Measurements from ENCODE around the gene RIOK3.
A peak's percentile ranks its signal among the peaks of the same experiment; 100 is the strongest.
"Not testable (repeated sequence)": the region's sequence is repeated elsewhere in the genome, so short reads cannot be mapped to it uniquely, and the experiment has no call there.

The RIOK3 gene

DNA sequence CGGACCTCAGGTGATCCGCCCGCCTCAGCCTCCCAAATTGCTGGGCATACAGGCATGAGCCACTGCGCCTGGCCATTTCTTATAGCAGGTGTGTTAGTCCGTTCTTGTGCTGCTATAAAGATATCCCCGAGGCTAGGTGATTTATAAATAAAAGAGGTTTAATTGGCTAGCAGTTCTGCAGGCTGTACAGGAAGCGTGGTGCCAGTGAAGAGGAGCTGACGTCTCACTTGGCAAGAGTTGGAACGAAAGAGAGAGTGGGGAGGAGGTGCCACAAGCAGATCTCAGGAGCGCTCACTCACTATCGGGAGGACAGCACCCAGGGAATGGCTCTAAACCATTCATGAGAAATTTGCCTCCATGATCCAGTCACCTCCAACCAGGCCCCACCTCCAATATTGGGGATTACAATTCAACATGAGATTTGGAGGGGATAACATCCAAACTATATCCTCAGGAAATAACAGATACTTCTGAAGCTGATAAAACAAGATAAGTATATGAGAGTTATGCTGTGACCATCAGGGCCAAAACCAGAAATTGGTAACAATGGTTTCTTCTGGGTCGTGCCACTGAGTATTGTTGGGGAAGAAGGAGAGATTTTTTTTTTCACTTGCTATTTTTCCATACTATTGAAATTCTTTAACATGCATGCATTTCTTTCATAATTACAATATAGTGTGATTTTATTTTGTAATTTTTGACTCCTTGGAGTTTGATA, 42.8 kb downstream of the RIOK3 start:
- no peak for DNase-seq (ENCODE audit: low spot score)

DNA sequence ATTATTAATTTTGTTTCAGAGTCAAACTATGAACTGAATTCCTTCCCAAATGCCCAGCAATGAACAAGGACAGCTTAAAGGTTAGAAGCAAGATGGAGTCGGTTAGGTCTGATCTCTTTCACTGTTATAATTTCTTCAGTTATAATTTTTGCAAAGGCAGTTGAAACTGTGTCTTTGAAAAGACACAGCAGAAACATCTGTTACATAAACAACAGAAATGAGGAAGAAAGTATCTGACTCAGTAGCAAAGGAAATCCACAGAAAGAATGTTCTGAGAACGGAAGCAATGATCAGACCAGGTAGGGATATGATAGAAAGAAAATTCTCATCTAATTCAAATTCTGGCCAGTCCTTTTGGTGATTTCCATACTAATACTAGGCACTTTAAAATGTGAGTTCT, 45.0 kb downstream of the RIOK3 start:
- DNase-seq (ENCODE audit: low spot score) = no peak

DNA sequence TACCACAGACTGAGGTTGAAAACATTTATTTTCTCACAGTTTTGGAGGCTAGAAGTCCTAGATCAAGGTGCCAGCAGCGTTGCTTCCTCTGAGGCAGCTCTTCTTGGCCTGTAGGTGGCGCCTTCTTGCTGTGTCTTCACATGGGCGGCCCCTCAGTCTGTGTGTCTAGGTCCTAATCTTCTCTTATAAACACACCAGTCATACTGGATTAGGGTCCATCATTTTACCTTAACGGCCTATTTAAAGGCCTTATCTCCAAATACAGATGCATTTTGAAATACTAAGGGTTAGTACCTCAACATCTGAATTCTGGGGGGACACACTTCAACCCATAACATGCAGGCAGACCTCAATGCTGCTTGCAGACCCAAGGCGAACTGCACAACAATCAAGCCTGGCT, 45.8 kb downstream of the RIOK3 start:
- DNase-seq (ENCODE audit: low spot score) = peak; percentile 91

DNA sequence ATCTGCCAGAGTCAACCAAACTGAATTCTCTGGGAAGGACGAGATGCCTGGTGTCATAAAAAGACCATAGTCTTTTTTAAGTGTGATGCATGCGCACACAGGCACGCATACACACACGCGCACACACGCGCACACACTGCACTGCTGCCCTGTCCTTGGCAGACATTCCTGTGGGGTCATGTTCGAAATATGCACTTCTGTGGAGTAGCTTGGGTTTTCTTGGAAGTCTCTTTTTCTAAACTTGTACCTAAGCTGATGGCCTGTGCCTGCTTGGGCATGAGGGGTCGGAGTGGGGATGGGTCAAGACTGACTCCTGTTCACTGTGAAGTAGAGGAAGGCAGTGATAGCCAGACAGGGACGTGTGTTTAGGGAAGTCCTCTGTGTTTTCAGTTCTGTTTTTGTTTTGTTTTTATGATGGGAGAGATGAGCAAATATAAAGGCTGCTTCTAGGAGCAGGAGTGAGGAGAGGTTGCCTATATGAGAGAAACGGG, 46.2 kb downstream of the RIOK3 start:
- no peak for DNase-seq (ENCODE audit: low spot score)

DNA sequence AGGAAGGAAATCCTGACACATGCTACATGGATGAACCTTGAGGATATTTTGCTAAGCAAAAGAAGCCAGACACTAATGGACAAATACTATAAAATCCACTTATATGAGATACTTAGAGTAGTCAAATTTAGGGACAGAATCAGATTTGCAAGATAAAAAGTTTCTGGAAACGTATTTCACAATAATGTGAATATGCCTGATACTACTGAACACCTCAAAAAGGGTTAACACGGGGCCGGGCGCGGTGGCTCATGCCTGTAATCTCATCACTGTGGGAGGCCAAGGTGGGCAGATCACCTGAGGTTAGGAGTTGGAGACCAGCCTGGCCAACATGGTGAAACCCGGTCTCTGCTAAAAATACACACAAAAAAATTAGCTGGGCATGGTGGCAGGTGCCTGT, 48.5 kb downstream of the RIOK3 start:
- DNase-seq (ENCODE audit: low spot score) = no peak

DNA sequence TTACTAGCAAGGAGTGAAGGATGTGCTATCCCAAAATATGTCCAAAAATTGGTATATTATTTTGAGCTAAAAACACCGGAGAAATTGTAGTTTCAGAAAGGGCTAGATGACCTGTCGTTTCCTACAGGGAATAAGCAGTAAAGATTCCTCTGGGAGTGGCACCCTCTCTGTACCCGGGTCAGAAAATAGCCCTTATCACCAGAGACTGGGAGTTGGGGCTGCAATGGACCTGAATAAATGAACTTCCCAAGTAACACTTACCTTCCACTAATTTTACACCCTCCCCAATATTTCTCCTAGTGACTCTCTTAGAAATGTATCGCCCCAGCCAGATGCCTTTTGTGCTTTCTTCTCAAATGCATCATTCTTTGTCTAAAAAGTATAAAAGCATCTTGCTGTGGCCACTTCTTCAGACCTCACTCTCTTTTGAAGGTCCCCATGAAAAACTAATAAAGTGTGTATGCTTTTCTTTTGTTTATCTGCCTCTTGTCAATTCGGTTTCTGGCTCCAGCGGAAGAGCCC, 49.5 kb downstream of the RIOK3 start:
- DNase-seq (ENCODE audit: low spot score) = no peak

DNA sequence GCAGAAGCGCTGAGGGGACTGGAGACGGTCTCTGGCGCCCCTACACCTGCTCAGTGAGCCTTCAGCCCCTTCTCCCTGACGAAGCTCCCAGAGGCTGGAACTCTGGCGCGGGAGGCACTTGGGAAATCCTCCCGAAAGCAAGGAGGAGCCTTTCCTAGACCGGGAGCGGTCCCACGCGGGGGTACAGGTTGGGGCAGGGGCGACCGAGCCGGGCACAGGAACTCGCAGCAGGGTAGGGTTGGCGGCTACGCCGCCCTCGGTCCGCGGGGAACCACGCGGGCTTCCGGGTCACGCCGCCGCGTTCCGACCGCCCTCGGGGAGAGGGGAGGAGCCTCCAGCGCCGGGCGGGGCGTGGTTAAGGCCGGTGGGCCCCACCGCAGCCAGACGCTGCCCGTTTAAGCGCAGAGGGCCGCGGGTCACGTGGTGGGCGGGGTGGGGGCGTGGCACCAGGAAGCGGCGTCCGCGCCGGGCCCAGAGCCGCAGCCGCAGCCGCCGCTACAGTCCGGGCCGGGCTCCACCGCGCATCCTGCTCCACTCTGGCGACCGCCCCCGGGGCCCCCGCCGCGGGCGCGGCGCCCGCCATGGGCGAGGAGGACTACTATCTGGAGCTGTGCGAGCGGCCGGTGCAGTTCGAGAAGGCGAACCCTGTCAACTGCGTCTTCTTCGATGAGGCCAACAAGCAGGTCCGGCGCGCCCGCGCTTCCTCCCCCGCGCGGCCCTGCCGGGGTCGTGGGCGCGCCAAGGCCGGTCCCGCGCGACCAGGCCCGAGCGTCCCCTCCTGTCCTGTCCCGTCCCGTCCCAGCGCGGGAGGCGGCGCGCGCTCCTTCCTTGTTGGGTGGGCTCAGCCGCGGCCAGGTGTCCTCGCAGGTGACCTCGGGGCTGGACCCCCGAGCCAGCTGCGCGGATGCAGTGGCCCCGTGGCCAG, 50.2 kb downstream of the RIOK3 start, which contains the start of gene RMC1:
TSS of gene RMC1 (plus strand) at position 474 of the 925 bp plus-strand sequence. CDS start at position 582, 108 bp downstream.
- peak; percentile 95 for DNase-seq (ENCODE audit: low spot score)

DNA sequence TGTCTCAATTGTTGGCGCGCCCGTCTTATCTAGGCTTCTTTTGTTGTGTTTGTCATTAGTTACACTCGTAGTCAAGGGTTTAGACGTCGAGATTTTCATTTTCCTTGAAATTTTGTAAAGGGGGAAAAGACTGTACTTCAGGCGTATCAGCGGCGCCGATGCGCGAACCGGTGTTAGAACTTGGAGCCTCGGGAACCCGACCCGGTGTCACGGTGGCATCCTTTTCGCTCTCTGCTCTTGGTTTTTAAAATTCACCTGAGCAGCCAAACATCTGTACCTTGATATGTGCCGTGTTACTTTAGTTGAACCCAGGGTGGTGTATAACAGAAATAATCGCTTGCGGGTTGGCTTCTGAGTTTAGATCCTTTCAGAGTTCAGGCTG, 50.9 kb downstream of the RIOK3 start:
- DNase-seq (ENCODE audit: low spot score) = no peak

DNA sequence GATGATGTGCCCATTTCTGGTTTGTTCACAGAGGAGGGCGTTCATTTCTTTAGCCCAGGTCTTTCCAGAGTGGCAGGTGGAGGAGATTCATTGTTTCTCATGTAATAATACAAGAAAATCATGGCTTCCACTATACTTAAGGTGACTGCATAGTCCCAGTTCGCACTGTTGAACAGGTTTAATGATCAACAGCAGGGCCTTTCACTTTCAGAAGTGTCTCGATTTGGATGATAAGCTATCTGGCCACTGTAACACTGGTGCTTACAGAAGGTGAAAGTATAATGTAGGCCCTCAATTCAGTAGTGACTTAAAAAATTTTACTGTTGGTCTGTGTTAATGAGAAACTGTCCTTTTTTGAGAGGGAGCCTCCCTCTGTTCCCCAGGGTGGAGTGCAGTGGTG, 51.6 kb downstream of the RIOK3 start:
- no peak for DNase-seq (ENCODE audit: low spot score)

DNA sequence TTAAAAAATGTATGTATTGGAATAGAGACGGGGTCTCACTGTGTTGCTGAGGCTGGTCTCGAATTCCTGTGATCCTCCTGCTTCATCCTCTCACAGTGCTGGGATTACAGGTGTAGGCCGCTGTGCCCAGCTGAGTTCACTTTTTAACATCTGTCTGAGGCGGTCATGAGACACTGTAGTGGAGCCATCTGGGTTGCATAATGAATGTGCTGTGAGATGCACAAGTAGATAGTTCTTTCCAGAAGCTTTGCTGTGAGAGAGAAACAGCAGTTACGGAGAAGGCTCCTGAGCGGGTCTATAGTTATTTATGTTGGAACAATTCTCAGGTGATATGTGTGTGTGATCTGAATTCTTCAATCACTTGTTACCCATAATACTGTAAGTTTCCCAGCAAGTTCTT, 53.3 kb downstream of the RIOK3 start:
- DNase-seq (ENCODE audit: low spot score) = no peak

DNA sequence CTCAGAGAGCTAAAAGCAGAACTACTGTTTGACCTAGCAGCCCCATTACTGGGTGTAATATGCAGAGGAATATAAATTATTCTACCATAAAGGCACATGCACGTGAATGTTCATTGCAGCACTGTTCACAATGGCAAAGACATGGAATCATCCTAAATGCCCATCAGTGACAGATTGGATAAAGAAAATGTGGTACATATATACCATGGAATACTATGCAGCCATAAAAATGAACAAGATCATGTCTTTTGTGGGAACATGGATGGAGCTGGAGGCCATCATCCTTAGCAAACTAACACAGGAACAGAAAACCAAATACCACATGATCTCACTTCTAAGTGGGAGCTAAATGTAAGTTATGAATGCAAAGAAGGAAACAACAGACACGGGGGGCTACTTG, 57.8 kb downstream of the RIOK3 start:
- DNase-seq (ENCODE audit: low spot score) = not testable (repeated sequence)

DNA sequence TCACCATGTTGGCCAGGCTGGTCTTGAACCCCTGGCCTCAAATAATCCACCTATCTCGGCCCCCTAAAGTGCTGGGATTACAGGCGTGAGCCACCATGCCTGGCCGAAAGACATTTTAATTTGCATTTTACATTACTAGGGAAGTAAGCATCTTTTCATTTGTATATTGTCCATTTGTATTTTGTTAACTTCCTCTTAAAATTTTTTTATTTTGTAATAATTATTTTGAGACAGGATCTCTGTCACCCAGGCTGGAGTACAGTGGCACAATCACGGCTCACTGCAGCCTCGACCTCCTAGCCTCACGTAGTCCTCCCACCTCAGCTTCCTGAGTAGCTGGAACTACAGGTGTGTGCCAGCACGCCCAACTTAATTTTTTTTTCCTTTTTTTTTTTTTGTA, 59.1 kb downstream of the RIOK3 start:
- DNase-seq (ENCODE audit: low spot score) = not testable (repeated sequence)

DNA sequence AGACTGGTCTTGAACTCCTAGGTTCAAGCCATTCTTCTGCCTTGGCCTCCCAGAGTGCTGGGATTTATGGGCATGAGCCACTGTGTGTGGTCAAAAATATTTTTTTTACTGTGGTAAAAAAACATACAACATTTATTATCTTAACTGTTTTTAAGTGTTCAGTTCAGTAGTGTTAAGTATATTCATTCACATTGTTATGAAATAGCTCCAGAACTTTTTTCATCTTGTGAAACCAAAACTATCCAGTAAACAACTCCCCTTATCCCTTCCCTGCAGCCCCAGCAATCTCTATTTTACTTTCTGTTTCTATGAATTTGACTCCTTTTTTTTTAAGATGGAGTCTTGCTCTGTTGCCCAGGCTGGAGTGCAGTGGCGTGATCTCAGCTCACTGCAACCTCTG, 59.6 kb downstream of the RIOK3 start:
- DNase-seq (ENCODE audit: low spot score) = no peak

DNA sequence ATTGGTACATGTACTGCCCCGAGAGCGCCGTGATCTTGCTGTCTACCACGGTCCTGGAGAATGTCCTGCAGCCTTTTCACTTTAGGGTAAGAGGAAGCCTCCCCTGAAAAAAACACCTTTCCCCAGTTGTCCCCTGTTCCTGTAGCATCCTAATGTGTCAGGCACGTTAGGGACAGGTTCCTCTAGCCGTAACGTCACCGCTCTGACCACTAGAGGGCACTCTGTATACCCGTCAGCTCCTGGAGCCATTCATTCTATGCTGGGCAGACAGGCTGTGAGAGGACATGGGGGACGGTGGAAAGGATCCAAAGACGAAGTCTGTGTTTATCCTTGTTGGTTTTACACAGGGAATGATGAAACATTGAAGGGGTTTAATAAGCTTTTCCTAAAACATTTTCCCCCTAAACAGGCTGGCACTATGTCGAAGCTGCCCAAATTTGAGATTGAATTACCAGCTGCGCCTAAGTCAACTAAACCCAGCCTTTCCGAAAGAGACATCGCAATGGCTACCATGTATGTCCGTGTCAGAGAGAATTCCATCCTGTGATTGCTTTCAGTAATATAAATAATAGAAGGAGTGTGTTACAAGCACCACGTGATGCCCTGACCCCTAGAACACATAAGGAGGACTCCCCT, 62.9 kb downstream of the RIOK3 start:
- peak; percentile 88 for DNase-seq (ENCODE audit: low spot score)

DNA sequence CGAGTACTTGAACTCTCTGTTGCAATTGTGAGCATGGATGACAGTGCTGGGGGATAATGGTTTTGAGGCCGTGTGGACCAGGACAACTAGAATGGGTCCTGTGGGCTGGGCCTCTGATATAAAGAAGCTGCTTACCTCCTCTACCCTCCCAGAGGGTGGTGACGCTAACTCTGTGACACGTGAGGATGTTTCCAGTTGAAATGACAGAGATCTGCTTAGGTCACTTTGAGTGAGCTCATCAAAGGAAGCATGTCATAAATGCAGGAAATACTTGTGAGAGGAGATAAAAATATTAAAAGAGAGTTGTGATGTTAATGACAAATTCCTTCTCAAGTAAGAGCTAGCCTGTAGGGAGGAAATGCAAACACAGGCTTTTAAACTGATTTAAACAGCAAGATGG, 66.6 kb downstream of the RIOK3 start:
- no peak for DNase-seq (ENCODE audit: low spot score)

DNA sequence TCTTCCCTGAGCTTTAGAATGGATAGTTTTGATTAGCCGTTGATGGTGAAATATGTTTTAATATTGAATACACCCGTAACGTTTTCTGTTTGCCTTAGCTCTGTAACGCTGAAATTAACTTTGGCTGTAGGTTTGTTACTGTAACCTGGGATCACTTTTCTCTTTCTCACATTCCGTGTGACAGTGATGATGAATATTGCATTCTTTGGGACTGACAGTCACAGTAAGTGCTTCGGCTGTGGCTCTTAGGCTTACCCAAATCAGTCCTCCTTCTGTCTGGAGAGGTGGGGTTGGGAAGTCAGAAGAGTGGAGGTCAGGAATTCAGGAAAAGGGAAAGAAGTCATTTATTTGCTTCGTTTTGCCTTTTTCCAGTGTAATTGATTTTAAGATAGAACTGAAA, 68.2 kb downstream of the RIOK3 start:
- no peak for DNase-seq (ENCODE audit: low spot score)

DNA sequence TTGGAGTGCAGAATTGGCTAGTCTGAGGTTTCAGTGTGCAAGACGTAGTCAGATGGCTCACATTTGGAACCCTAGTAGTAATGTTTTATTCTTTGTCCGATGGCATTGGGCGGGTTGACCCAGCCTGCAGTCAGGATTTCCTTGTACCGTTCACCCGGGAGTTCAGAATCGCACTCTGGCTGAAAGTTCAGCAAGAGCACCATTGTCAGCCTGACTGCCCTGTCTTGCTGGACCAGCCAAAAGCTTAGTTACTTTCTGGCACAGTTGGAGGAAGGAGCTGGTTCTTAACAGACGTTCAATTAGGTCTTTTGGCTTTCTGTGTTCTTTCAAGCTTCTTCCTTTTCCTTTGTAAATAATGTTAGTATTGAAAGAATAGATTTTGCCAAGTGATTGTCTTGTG, 68.8 kb downstream of the RIOK3 start:
- no peak for DNase-seq (ENCODE audit: low spot score)

DNA sequence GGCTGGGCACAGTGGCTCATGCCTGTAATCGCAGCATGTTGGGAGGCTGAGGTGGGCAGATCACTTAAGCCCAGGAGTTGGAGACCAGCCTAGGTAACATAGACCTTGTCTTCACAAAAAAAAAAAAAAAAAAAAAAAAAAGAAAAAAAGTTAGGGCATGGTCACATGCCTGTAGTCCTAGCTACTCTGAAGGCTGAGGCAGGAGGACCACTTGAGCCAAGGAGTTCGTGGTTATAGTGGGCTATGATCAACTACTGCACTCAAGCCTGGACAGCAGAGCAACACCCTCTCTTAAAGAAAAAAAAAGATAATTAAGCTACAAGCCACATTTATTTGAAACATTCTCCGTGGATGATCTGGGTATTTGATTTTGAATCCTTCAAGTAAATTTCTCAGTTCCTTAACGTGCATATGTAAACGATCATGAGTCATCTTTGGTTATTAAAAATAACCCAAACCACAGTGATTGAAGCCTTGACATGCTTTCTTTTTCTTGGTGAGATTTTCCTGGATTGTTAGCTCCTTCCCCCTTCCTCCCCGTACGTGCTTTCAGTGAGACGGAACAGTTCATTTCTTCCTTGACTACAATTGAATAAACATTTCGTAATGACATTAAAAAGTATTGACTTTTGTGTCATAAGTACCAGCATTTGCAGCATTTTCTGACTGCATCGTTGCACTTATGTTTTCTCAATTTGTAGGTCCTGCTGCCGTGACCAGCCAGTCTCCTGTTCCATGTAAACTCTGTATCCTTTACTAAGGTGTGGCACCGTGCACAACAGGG, 70.5 kb downstream of the RIOK3 start:
- no peak for DNase-seq (ENCODE audit: low spot score)

DNA sequence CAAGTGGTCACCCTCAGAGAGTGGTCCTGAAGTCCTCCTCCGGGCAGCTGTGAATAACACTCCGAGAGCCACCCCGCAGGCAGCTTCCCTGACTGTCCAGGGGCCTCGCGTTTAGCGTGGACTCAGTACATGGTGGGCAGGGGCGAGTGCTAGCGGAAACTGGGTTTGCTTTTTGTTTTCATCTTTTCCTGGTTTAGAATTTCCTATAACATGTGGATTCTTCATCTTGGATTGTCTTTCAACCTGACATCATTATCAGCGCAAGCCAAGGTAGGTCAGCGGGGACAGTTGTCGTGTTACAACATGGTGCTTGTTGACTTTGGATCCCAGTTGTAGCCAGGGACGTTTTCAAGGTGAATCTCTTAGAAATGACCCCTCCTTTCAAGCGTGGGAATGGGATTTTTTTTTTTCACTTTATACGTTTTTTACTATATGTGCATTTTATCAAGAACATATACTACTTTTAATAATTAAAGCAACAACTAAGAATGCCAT, 71.2 kb downstream of the RIOK3 start:
- no peak for DNase-seq (ENCODE audit: low spot score)

DNA sequence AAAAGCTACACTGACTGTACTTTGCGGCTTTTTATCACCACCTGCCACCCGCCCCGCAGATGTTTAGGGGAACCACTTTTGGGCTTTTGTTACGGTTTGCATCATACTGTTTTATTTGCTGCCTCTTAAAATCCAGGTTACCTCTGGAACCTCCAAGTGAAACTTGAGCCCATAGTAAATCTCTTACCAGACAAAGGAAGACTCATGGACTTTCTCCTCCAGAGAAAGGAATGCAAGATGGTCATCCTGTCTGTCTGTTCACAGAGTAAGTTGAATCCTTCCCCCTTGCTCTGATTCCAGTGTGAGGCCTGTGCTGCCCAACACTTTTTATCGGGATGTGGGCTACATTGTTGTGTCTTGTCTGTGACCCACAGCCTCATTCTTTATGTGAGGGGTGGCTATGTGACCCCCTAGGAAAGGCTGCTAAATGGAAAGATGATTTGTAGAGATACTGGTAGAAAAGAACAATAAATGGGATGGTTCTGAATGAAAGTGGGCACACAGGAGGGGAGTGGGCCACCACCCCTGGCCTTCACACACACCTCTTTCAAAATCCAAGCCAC, 73.5 kb downstream of the RIOK3 start:
- DNase-seq (ENCODE audit: low spot score) = no peak

Data from hematopoietic multipotent progenitor cell treated with erythropoietin and hydrocortisone succinate and interleukin-3 and kit ligand, for 17 days (in vitro differentiated cells).